Stimulated activated naive CD4-positive, alpha-beta T cell (primary cell): ENCODE data around the gene URGCP.
A peak's percentile ranks its signal among the peaks of the same experiment; 100 is the strongest.

Source experiments
- DNase-seq, 6 experiments: peaks; one replicate each; lab custom pipeline; 2025; lab: John Stamatoyannopoulos, UW

URGCP gene

GRCh38 chr7:43906331-43907010 lies at the start of gene URGCP:
Gene URGCP (minus strand): TSS chr7:43906596. CDS start chr7:43906575, 21 bp downstream.
- DNase-seq: peak in 5 of 6 experiments; percentile 11 to 55 (median 41)

- DNase-seq: peak in 1 of 6 experiments; percentile 13
Measured at GRCh38 chr7:43956027-43956426, 49.6 kb upstream of the URGCP start.

- peak in 2 of 6 experiments; percentile 4 to 8 for DNase-seq
Measured at GRCh38 chr7:43954524-43955228, 48.3 kb upstream of the URGCP start.

- no peak for DNase-seq
Measured at GRCh38 chr7:43953071-43953470, 46.7 kb upstream of the URGCP start.

GRCh38 chr7:43952028-43952427 lies 45.6 kb upstream of the URGCP start:
- DNase-seq: no peak

GRCh38 chr7:43944286-43944685 lies 37.9 kb upstream of the URGCP start:
- DNase-seq: no peak

GRCh38 chr7:43943417-43944187 lies 37.2 kb upstream of the URGCP start:
- no peak for DNase-seq

GRCh38 chr7:43942997-43943396 lies 36.6 kb upstream of the URGCP start:
- no peak for DNase-seq

- DNase-seq: no peak
Measured at GRCh38 chr7:43942250-43942649, 35.9 kb upstream of the URGCP start.

- DNase-seq: no peak
Measured at GRCh38 chr7:43938892-43939482, 32.6 kb upstream of the URGCP start.

- no peak for DNase-seq
Measured at GRCh38 chr7:43937444-43937843, 31.0 kb upstream of the URGCP start.

- no peak for DNase-seq
Measured at GRCh38 chr7:43933902-43934560, 27.6 kb upstream of the URGCP start.

- peak; percentile 2 to 57 (median 21) for DNase-seq
Measured at GRCh38 chr7:43931346-43931745, 24.9 kb upstream of the URGCP start.

- DNase-seq: no peak
Measured at GRCh38 chr7:43929529-43930457, 23.4 kb upstream of the URGCP start.

GRCh38 chr7:43927810-43928209 lies 21.4 kb upstream of the URGCP start:
- no peak for DNase-seq

- DNase-seq: no peak
Measured at GRCh38 chr7:43926798-43927123, 20.4 kb upstream of the URGCP start.

GRCh38 chr7:43925984-43926797 lies 19.8 kb upstream of the URGCP start, which contains the start of gene UBE2D4:
Gene UBE2D4 (plus strand): TSS chr7:43926436. CDS start chr7:43926533, 97 bp downstream.
- peak; percentile 78 to 97 (median 89) for DNase-seq

GRCh38 chr7:43922726-43923125 lies 16.3 kb upstream of the URGCP start:
- DNase-seq: no peak

GRCh38 chr7:43921423-43921822 lies 15.0 kb upstream of the URGCP start:
- DNase-seq: no peak

GRCh38 chr7:43915907-43916306 lies 9.5 kb upstream of the URGCP start:
- no peak for DNase-seq
